Fibroblast of lung (primary cell): ENCODE measurements around the gene MYBBP1A. TPM values are rescaled to one million over a fixed set of nuclear protein-coding genes. Genes with fewer than 3 reads are reported as not detected.

Experiments used
- DNase-seq, 2 donors: peaks; one replicate each; pipeline versions ENCODE4 v3.0.0 to v3.0.0-alpha.2; 2010; ENCODE audit warnings: low read depth in 2 of 2
- H2AFZ ChIP-seq: 2 replicates; pipeline ENCODE4 v1.5.1; 2012; ENCODE audit warnings: low read length, control low read depth, inconsistent platforms
- H3K27ac ChIP-seq: 2 replicates; pipeline ENCODE4 v1.5.1; 2011; ENCODE audit warnings: low read length, control low read depth; ENCODE audit not compliant: insufficient read depth
- H3K27me3 ChIP-seq: 2 replicates; pipeline ENCODE4 v1.5.1; 2011; ENCODE audit warnings: mild to moderate bottlenecking, low read length; ENCODE audit not compliant: control insufficient read depth, insufficient read depth
- H3K36me3 ChIP-seq: 2 replicates; pipeline ENCODE4 v1.5.1; 2011; ENCODE audit warnings: low read length; ENCODE audit not compliant: control insufficient read depth, insufficient read depth
- H3K4me1 ChIP-seq: 2 replicates; pipeline ENCODE4 v1.5.1; 2011; ENCODE audit warnings: low read length; ENCODE audit not compliant: control insufficient read depth, insufficient read depth; ENCODE audit errors: extremely low read depth
- H3K4me2 ChIP-seq: 2 replicates; pipeline ENCODE4 v1.5.1; 2011; ENCODE audit warnings: low read length, control low read depth; ENCODE audit not compliant: insufficient read depth; ENCODE audit errors: extremely low read depth
- H3K4me3 ChIP-seq, 4 experiments: fragments of 200-600 bp in 1 of 4; sonication (generic) in 1 of 4; replicated peaks in 1 of 4; 2 replicates each; pipeline ENCODE4 v1.5.1; 2011 to 2016; ENCODE audit warnings: low read length in 4 of 4, low read depth in 3 of 4, mild to moderate bottlenecking in 3 of 4, control low read depth in 2 of 4, inconsistent platforms in 1 of 4, mixed read lengths in 1 of 4; ENCODE audit not compliant: insufficient read depth in 1 of 4; ENCODE audit errors: control extremely low read depth in 1 of 4
- H3K79me2 ChIP-seq: 2 replicates; pipeline ENCODE4 v1.5.1; 2012; ENCODE audit warnings: mild to moderate bottlenecking, low read length, inconsistent platforms; ENCODE audit not compliant: control insufficient read depth, insufficient read depth
- H3K9ac ChIP-seq: 2 replicates; pipeline ENCODE4 v1.5.1; 2011; ENCODE audit warnings: mild to moderate bottlenecking, low read length, control low read depth; ENCODE audit not compliant: insufficient read depth
- H3K9me3 ChIP-seq: 2 replicates; pipeline ENCODE4 v1.5.1; 2012; ENCODE audit warnings: low read depth, low read length; ENCODE audit not compliant: control insufficient read depth, insufficient read depth
- H4K20me1 ChIP-seq: 2 replicates; pipeline ENCODE4 v1.5.1; 2011; ENCODE audit warnings: low read length; ENCODE audit not compliant: control insufficient read depth, insufficient read depth; ENCODE audit errors: extremely low read depth
- CTCF ChIP-seq, 2 donors: IDR thresholded peaks in 1 of 2; conservative IDR thresholded peaks in 1 of 2; 1 replicate in 1 of 2; 2 replicates in 1 of 2; pipeline ENCODE4 v1.5.1; 2011 to 2012; ENCODE audit warnings: low read length in 2 of 2, control low read depth in 1 of 2, inconsistent platforms in 1 of 2, low read depth in 1 of 2, mild to moderate bottlenecking in 1 of 2
- EZH2 ChIP-seq: IDR thresholded peaks from 2 replicates; pipeline ENCODE4 v1.5.1; 2012; ENCODE audit warnings: low read length, control low read depth, mild to moderate bottlenecking; ENCODE audit errors: missing control alignments
- polyA plus RNA-seq, 2 donors: library from polyadenylated mRNA; depleted of rRNA in 1 of 2; stranded (reverse) in 1 of 2; unstranded in 1 of 2; fragments of >200 nt; gene quantifications; 2 replicates each; pipeline ENCODE4 v1.2.1, GENCODE V29; 2011 to 2012; ENCODE audit warnings: missing spikeins in 1 of 2
- total RNA-seq: library from RNA; depleted of rRNA; stranded (reverse); fragments of >200 nt; gene quantifications from 2 replicates; pipeline ENCODE4 v1.2.1, GENCODE V29; 2014

MYBBP1A gene
- total and polyA plus RNA-seq, 2 donors (not counting 1 experiment from before 2014, with no cell fraction given) = 14.1 to 28.6 TPM

DNA sequence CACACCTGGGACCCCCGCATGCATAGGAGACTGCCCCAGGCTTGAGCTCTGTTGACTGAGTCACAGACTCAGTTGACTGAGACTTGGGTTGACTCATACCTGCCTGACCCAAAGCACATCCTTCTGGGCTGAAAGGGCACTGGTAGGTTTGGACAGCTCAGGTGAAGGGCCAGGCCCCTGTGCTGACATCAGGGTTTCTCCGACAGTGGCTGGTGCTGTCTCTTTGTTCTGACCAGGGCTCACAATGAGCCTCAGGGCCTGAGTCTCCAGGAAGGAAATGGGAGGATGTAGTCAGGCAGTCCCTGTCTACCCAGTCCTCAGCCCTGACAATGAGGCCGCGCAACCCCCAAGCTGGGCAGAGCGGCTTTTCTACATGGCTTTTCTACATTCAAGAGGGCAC is 50.0 kb downstream of the MYBBP1A start:
- TF ChIP-seq CTCF (conservative IDR thresholded peaks at IDR 0.05 in 1 of 2, IDR thresholded peaks at IDR 0.05 in 1 of 2; ENCODE audit: low read depth in 1 of 2, low read length in 2 of 2) (no peak), EZH2 (no peak)
- no peaks in the 10 kb centered on the region for H3K9me3 ChIP-seq
- H3K4me2 ChIP-seq = no peak overlapping the region
- no peak for DNase-seq
- H3K9ac ChIP-seq = no peak overlapping the region
- no peak overlapping the region for H3K27ac ChIP-seq
- no peaks in the 10 kb centered on the region for H3K4me1 ChIP-seq
- H3K79me2 ChIP-seq = no peaks in the 10 kb centered on the region
- no peaks in the 10 kb centered on the region for H3K36me3 ChIP-seq
- peaks cover 10% of the 10 kb centered on the region for H3K27me3 ChIP-seq
- H2AFZ ChIP-seq = no peak overlapping the region
- H3K4me3 ChIP-seq = no peak overlapping the region
- H4K20me1 ChIP-seq = no peaks in the 10 kb centered on the region

GRCh38 chr17:4504188-4504587 is 51.0 kb downstream of the MYBBP1A start:
- H3K27me3 ChIP-seq = peaks cover 19% of the 10 kb centered on the region

DNA sequence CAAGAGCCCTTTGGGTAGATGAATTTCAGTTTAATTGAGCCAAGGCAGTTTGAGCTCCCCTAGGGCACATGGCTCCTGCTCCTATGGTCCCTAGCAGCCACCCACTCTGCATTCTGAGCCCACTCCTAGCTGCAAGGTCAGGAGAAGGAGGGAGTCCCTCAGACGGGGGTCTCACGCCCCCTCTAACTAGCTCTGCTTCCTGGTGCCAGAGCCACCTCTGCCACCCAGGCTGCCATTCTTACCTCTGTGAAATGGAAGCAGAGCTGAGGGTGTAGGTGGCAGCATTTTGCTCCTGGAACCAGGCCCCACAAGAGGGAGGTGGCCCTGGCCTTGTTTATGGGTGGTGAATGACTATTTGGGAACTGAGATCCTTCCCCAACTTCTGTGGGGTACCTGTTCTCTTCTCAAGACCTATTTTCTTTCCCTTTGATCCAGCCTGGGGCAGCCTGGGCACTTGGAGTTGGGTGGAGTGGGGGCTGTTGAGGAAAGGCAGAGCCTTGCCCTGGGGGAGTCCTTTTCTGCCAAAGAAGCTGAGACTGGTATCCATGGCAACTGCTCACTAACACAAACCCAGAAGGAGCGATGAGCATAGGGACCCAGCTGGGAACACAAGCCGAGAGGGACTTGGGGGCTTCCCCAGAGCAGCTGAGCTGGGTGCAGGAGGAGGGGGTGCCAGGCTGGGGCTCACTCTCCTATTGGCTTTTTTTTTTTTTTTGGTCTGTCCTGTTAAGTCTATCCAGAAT is 51.7 kb downstream of the MYBBP1A start:
- Histone ChIP-seq H3K4me2 (no peak overlapping the region), H2AFZ (no peak overlapping the region), H3K79me2 (no peaks in the 10 kb centered on the region), H3K36me3 (no peaks in the 10 kb centered on the region), H4K20me1 (no peaks in the 10 kb centered on the region), H3K9me3 (no peaks in the 10 kb centered on the region), H3K27ac (no peak overlapping the region), H3K4me1 (no peaks in the 10 kb centered on the region), H3K9ac (no peak overlapping the region), H3K27me3 (peaks cover 19% of the 10 kb centered on the region), H3K4me3 (no peak overlapping the region)
- no peak for TF ChIP-seq CTCF (conservative IDR thresholded peaks at IDR 0.05 in 1 of 2, IDR thresholded peaks at IDR 0.05 in 1 of 2; ENCODE audit: low read depth in 1 of 2, low read length in 2 of 2)
- no peak for TF ChIP-seq EZH2
- no peak for DNase-seq

More at GRCh38 chr17:4504188-4504587, 51.0 kb downstream of the MYBBP1A start:
- Histone ChIP-seq H3K79me2 (no peaks in the 10 kb centered on the region), H2AFZ (no peak overlapping the region), H3K4me3 (no peak overlapping the region), H3K27ac (no peak overlapping the region), H3K4me2 (no peak overlapping the region), H3K4me1 (no peaks in the 10 kb centered on the region), H3K9me3 (no peaks in the 10 kb centered on the region), H3K36me3 (no peaks in the 10 kb centered on the region), H4K20me1 (no peaks in the 10 kb centered on the region), H3K9ac (no peak overlapping the region)
- no peak for TF ChIP-seq CTCF (conservative IDR thresholded peaks at IDR 0.05 in 1 of 2, IDR thresholded peaks at IDR 0.05 in 1 of 2; ENCODE audit: low read depth in 1 of 2, low read length in 2 of 2)
- no peak for TF ChIP-seq EZH2
- no peak for DNase-seq
